K562 (cell line): ENCODE data around the gene NEDD4. TPM values are rescaled to one million over a fixed set of nuclear protein-coding genes. Genes with fewer than 3 reads are reported as not detected.
"Not testable (repeated sequence)": the region's sequence is repeated elsewhere in the genome, so short reads cannot be mapped to it uniquely, and the experiment has no call there.

Source experiments
- ATAC-seq: fragments of 200-7000 bp; cut with Tn5 transposase; 3 replicates; pipeline ENCODE4 v1.9.1; 2020; ENCODE audit warnings: moderate library complexity
- BruUV-seq: library from RNA; stranded (reverse); fragments of 400-500 nt; replicated peaks from 2 replicates; lab custom pipeline; 2021; lab: Mats Ljungman, UMichigan
- CTCF ChIA-PET: fragments of 300-600 bp; formaldehyde crosslinking; extraction: SDS; loops from one replicate; lab custom pipeline; 2021; ENCODE audit warnings: low intra/inter-chr PET ratio; lab: Yijun Ruan, JAX
- POLR2A ChIA-PET: fragments of 300-600, 350-650 bp; sonication (Branson Sonifier 250); formaldehyde crosslinking; extraction: SDS; loops from one replicate; lab custom pipeline; 2021; ENCODE audit warnings: antibody characterized with exemption, inconsistent platforms; lab: Yijun Ruan, JAX
- DNase-seq, 4 experiments: peaks; one replicate each; pipeline versions ENCODE4 v3.0.0 to v3.0.0-alpha.2; 2011 to 2018; ENCODE audit warnings: low spot score in 3 of 4, mixed read lengths in 3 of 4; ENCODE audit errors: extremely low read depth in 1 of 4
- FAIRE-seq: peaks from 2 replicates; lab custom pipeline; 2011; peaks lifted over from hg19 to GRCh38; lab: Jason Lieb, UNC
- H2AFZ ChIP-seq: 2 replicates; pipeline ENCODE4 v1.6.0; 2011; ENCODE audit warnings: low read depth, low read length, control low read depth, inconsistent platforms
- H3K27ac ChIP-seq: fragments of 200-600 bp; 3 replicates; pipeline ENCODE4 v1.8.0; 2011; ENCODE audit warnings: low read depth, mild to moderate bottlenecking, control low read depth, inconsistent platforms, low read length, moderate library complexity, mixed read lengths; ENCODE audit errors: extremely low read depth
- H3K27me3 ChIP-seq, 2 experiments: fragments of 300-600 bp in 1 of 2; 2 replicates in 1 of 2; 3 replicates in 1 of 2; pipeline versions ENCODE4 v1.6.0 to v1.8.0; 2011; ENCODE audit warnings: inconsistent platforms in 2 of 2, low read length in 2 of 2, mild to moderate bottlenecking in 1 of 2, mixed read lengths in 1 of 2, moderate library complexity in 1 of 2; ENCODE audit not compliant: control insufficient read depth in 2 of 2, insufficient read depth in 2 of 2
- H3K36me3 ChIP-seq: fragments of 300-600 bp; 3 replicates; pipeline ENCODE4 v1.8.0; 2011; ENCODE audit warnings: mild to moderate bottlenecking, low read length, inconsistent platforms; ENCODE audit not compliant: control insufficient read depth, insufficient read depth
- H3K4me1 ChIP-seq, 2 experiments: fragments of 200-600 bp in 1 of 2; replicated peaks in 1 of 2; 2 replicates in 1 of 2; 3 replicates in 1 of 2; pipeline versions ENCODE4 v1.5.1 to v1.8.0; 2011; ENCODE audit warnings: inconsistent platforms in 2 of 2, low read length in 2 of 2, mild to moderate bottlenecking in 1 of 2, mixed read lengths in 1 of 2, moderate library complexity in 1 of 2; ENCODE audit not compliant: control insufficient read depth in 2 of 2, insufficient read depth in 2 of 2
- H3K4me2 ChIP-seq: 2 replicates; pipeline ENCODE4 v1.6.1; 2011; ENCODE audit warnings: low read length, control low read depth, inconsistent platforms, mixed read lengths; ENCODE audit not compliant: insufficient read depth
- H3K4me3 ChIP-seq: fragments of 200-600 bp; sonication (generic), shearing (Covaris generic); 2 replicates; pipeline ENCODE4 v1.5.1; 2016; ENCODE audit warnings: control low read depth, inconsistent platforms
- H3K79me2 ChIP-seq: fragments of 200-600 bp; 3 replicates; pipeline ENCODE4 v1.8.0; 2011; ENCODE audit warnings: low read length, inconsistent platforms; ENCODE audit not compliant: control insufficient read depth, insufficient read depth
- H3K9ac ChIP-seq, 2 experiments: 2 replicates each; pipeline versions ENCODE4 v1.6.0 to v1.6.1; 2011; ENCODE audit warnings: low read depth in 2 of 2, low read length in 2 of 2, control low read depth in 1 of 2, inconsistent platforms in 1 of 2, mild to moderate bottlenecking in 1 of 2, mixed read lengths in 1 of 2; ENCODE audit not compliant: insufficient read depth in 1 of 2
- H3K9me1 ChIP-seq: one replicate; pipeline ENCODE4 v1.6.0; 2011; ENCODE audit warnings: inconsistent platforms, mild to moderate bottlenecking, low read length, moderate library complexity; ENCODE audit not compliant: control insufficient read depth, insufficient read depth
- H3K9me3 ChIP-seq: replicated peaks from 2 replicates; pipeline ENCODE4 v1.5.1; 2011; ENCODE audit warnings: low read depth, low read length, inconsistent platforms; ENCODE audit not compliant: control insufficient read depth, insufficient read depth
- H4K20me1 ChIP-seq: replicated peaks from 2 replicates; pipeline ENCODE4 v1.6.1; 2011; ENCODE audit warnings: low read length, inconsistent platforms, mixed read lengths; ENCODE audit not compliant: control insufficient read depth, insufficient read depth
- C11orf30 ChIP-seq: fragments of 450-650 bp; IDR thresholded peaks from 2 replicates; pipeline ENCODE4 v1.6.1; 2016; ENCODE audit warnings: low read depth, mild to moderate bottlenecking
- MAFF ChIP-seq: IDR thresholded peaks from 2 replicates; pipeline ENCODE4 v1.6.1; 2012; ENCODE audit warnings: low read length, improper control_type of control experiment
- MAFG ChIP-seq: fragments of 450-650 bp; conservative IDR thresholded peaks from 2 replicates; pipeline ENCODE4 v1.6.1; 2016; ENCODE audit warnings: missing genetic modification characterization, missing compliant biosample characterization
- MAFK ChIP-seq: IDR thresholded peaks from 2 replicates; pipeline ENCODE4 v1.6.1; 2011; ENCODE audit warnings: low read length, improper control_type of control experiment
- NFRKB ChIP-seq: fragments of 450-650 bp; IDR thresholded peaks from 2 replicates; pipeline ENCODE4 v1.6.1; 2016; ENCODE audit warnings: low read depth
- ZNF316 ChIP-seq: fragments of 450-650 bp; IDR thresholded peaks from 2 replicates; pipeline ENCODE4 v1.6.1; 2016
- ZNF740 ChIP-seq, 3 experiments: fragments of 200-800 bp in 1 of 3; sonication (Bioruptor generic) in 1 of 3; sonication (generic) in 1 of 3; formaldehyde crosslinking in 1 of 3; IDR thresholded peaks; 2 replicates each; pipeline versions ENCODE4 v1.6.1 to v1.8.0; 2016 to 2022; ENCODE audit warnings: mild to moderate bottlenecking in 2 of 3, missing compliant biosample characterization in 2 of 3, missing genetic modification characterization in 2 of 3, missing genetic modification reagents in 1 of 3
- in situ Hi-C: fragments of 300-500 bp; cut with MboI; formaldehyde crosslinking; loops from 4 replicates; pipeline ENCODE4 v1.15.0; 2018; ENCODE audit warnings: inconsistent platforms, mixed read lengths
- intact Hi-C: fragments of 100-400 bp; cut with micrococcal nuclease; formaldehyde crosslinking; loops from 2 replicates; pipeline ENCODE4 v1.14.2; 2022
- polyA plus RNA-seq, 8 experiments: library from polyadenylated mRNA; depleted of rRNA in 4 of 8; stranded (reverse) in 5 of 8; unstranded in 3 of 8; fragments of >200 nt; fragmentation: Nextera tagmentation in 2 of 8; fragmentation: Illumina TruSeq in 1 of 8; extraction: Ambion mirVana in 2 of 8; extraction: Trizol in 1 of 8; gene quantifications; 2 replicates each; pipeline versions ENCODE4 v1.2.1 to v1.2.3, GENCODE V29; 2011 to 2014; ENCODE audit warnings: inconsistent platforms in 1 of 8, missing spikeins in 1 of 8
- total RNA-seq, 7 experiments: library from RNA; depleted of rRNA in 6 of 7; stranded (reverse); fragments of >200 nt in 6 of 7; fragmentation: Illumina TruSeq in 2 of 7; extraction: Trizol in 2 of 7; gene quantifications; 2 replicates each; pipeline versions ENCODE4 v1.2.1 to v1.2.3, GENCODE V29; 2011 to 2021; ENCODE audit warnings: low replicate concordance in 1 of 7
- TF ChIP-seq, protein P1 (sequence below): IDR thresholded peaks from 2 replicates; pipeline ENCODE4 v1.6.1; 2016; ENCODE audit warnings: missing genetic modification characterization, missing compliant biosample characterization

The NEDD4 gene
- total and polyA plus RNA-seq, 9 of the 15 experiments (the other 6 are each of a cell fraction or from before 2014, with no cell fraction given), result 7.2 to 23.7 (median 17.3) TPM

- H3K79me2 ChIP-seq; H3K4me2 ChIP-seq; H3K27ac ChIP-seq; H4K20me1 ChIP-seq; H3K9me1 ChIP-seq; BruUV-seq; H2AFZ ChIP-seq; CTCF ChIA-PET; in situ Hi-C loops; H3K36me3 ChIP-seq; H3K9ac ChIP-seq; H3K27me3 ChIP-seq; H3K9me3 ChIP-seq; POLR2A ChIA-PET; intact Hi-C loops; FAIRE-seq; H3K4me3 ChIP-seq; DNase-seq; ATAC-seq; H3K4me1 ChIP-seq; TF ChIP-seq ZNF740 (CRISPR knock-in tag; IDR thresholded peaks at IDR 0.05): not testable (repeated sequence)
- 0 out of 4 replicates have a peak, but pooled peaks of 1 of the 2 experiments have one; percentile 10 for TF ChIP-seq ZNF740 (tag; IDR thresholded peaks at IDR 0.05)
- TF ChIP-seq, protein P1, sequence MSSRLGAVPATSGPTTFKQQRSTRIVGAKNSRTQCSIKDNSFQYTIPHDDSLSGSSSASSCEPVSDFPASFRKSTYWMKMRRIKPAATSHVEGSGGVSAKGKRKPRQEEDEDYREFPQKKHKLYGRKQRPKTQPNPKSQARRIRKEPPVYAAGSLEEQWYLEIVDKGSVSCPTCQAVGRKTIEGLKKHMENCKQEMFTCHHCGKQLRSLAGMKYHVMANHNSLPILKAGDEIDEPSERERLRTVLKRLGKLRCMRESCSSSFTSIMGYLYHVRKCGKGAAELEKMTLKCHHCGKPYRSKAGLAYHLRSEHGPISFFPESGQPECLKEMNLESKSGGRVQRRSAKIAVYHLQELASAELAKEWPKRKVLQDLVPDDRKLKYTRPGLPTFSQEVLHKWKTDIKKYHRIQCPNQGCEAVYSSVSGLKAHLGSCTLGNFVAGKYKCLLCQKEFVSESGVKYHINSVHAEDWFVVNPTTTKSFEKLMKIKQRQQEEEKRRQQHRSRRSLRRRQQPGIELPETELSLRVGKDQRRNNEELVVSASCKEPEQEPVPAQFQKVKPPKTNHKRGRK (tag), result 0 out of 2 replicates have a peak, but pooled peaks have one; percentile 28
- TF ChIP-seq MAFG (tag), result peak; percentile 73
- peak; percentile 28; the same call in 1 of the 2 replicates for TF ChIP-seq MAFF
- peak; percentile 93 for TF ChIP-seq ZNF316
- peak; percentile 88 for TF ChIP-seq C11orf30
- peak; percentile 54; the same call in 1 of the 2 replicates for TF ChIP-seq MAFK
- peak; percentile 68; the same call in 1 of the 2 replicates for TF ChIP-seq NFRKB
Measured at GRCh38 chr15:56003277-56003676, 9.9 kb upstream of the NEDD4 start.
